ENCODE data around the gene PARK7.
"Not testable (repeated sequence)": the region's sequence is repeated elsewhere in the genome, so short reads cannot be mapped to it uniquely, and the experiment has no call there.

The PARK7 gene

GRCh38 chr1:7943251-7943650 is 18.3 kb upstream of the PARK7 start:
- no peak for DNase-seq (ENCODE audit: low spot score)

GRCh38 chr1:7948960-7949359 is 12.6 kb upstream of the PARK7 start:
- DNase-seq (ENCODE audit: low spot score) = peak; percentile 22

- not testable (repeated sequence) for DNase-seq (ENCODE audit: low spot score)
Observed at GRCh38 chr1:7952791-7953190, 8.7 kb upstream of the PARK7 start.

DNA sequence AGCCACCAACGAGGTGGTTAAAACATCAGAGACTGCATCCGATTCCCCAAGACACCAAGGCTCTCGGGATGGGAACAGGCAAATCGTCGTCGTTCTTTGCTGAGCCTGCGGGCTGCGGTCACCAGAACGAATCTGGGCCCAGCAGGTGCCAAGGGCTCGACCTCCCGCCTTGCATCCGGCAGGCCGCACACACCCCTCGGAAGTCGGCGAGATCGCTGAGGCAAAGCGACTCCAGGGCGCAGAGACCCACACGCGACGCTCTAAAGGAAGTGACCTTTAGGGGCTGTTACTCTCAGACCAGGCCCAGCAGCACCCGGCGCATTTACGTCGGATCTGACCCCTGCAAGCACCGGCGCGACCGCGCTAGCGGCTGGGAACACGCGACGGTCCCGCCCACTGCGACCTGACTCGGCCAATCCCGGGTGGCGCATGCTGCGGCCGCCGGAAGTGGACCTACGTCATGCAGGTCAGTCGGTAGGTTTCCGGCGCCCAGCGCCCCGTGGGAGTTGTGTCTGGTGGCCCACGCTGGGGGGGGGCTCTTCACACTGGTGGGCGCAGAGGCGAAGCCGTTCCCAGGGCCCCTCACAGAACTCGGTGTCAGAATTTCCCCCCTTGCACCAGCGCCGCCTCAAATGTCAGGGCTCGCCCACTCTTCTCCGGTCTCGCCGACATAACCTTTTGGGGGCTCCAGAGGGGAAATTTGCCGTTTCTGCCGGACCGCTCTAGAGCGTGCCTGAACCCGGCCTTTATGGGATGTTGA is 7.5 kb upstream of the PARK7 start:
- DNase-seq (ENCODE audit: low spot score) = peak; percentile 81

DNA sequence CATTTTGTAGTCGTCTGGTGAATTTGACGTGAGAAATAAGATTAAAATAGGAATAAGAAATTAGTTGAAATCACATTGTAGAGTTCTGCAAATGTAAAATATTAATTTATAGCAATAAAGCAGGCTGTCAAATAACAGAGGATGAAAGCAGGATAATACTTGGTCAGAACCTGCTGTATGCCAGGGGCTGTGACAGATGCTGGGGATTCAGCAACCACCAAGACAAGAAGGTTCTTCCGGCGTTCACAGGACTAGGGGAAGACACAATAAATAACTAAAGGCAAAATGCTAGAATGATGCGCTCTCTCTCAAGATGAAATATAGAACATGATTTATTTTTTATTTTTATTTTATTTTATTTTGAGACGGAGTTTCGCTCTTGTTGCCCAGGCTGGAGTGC is 6.8 kb upstream of the PARK7 start:
- no peak for DNase-seq (ENCODE audit: low spot score)

- no peak for DNase-seq (ENCODE audit: low spot score)
Observed at GRCh38 chr1:7956218-7957032, 5.1 kb upstream of the PARK7 start.

DNA sequence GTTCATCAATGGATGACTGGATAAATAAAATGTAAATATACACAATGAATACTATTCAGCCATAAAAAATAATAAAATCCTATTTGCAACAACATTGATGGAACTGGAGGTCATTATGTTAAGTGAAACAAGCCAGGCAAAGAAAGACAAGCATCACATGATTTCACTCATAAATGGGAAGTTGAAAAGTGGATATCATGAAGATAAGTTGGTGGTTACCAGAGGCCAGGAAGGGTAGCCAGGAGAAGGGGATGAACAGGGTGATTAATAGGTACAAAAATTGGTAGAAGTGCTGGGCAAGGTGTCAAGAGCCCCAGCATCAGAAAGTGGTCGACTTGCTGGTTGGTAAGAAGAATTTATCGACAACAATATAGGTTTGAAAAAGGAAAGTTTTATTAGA is 1.3 kb upstream of the PARK7 start:
- no peak for DNase-seq (ENCODE audit: low spot score)

- DNase-seq (ENCODE audit: low spot score) = no peak
Observed at GRCh38 chr1:7960867-7961215, 670 bp upstream of the PARK7 start.

GRCh38 chr1:7962014-7962335 is 464 bp downstream of the PARK7 start:
- no peak for DNase-seq (ENCODE audit: low spot score)

DNA sequence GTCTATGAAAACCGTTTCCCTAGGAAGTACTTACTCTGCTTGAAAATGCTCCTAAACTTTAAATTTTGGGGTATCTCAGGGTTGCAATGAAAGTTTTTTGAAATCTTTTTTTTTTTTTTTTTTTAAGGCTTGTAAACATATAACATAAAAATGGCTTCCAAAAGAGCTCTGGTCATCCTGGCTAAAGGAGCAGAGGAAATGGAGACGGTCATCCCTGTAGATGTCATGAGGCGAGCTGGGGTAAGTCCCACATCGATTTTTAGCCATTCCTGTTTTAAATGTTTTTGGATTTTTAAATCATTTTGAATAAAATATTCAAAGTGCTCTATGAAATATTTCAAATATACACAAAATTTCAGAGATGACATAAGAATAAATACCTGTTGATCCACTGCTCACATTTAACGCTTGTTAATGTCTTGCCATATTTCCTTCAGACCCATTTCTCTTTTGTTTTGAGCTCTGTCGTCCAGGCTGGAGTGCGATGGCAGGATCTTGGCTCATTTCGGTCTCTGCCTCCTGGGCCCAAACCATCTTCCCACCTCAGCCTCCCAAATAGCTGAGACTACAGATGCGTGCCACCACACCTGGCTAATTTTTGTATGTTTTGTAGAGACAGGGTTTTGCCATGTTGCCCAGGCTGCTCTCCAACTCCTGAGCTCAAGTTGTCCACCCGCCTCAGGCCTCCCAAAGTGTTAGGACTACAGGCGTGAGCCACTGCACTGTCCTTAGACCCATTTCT is 1.3 kb downstream of the PARK7 start:
- DNase-seq (ENCODE audit: low spot score) = no peak

- DNase-seq (ENCODE audit: low spot score) = not testable (repeated sequence)
Observed at GRCh38 chr1:7963378-7963730, 1.8 kb downstream of the PARK7 start.

GRCh38 chr1:7963841-7964240 is 2.3 kb downstream of the PARK7 start:
- not testable (repeated sequence) for DNase-seq (ENCODE audit: low spot score)

GRCh38 chr1:7964476-7964875 is 3.0 kb downstream of the PARK7 start:
- no peak for DNase-seq (ENCODE audit: low spot score)

- DNase-seq (ENCODE audit: low spot score) = no peak
Observed at GRCh38 chr1:7967196-7967595, 5.7 kb downstream of the PARK7 start.

- no peak for DNase-seq (ENCODE audit: low spot score)
Observed at GRCh38 chr1:7967651-7968050, 6.1 kb downstream of the PARK7 start.

DNA sequence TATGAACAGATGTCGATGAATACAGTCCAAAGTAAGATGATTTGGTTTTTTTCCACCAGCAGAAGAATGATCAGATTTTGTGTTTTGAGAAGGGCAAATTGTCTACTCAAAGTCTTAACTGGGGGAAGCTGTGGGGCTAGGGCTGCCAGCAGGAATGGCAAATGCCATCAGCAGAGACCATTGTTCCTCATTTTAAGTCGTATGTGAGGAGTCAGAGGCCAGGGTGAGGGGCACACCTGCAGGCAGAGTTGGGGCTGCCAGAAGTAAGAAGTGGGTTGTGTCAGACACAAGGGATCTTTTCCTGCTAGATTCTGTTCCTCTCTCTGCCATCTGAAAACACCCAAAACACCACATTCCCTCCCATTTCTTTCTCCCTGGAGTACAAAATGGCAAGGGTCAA is 8.7 kb downstream of the PARK7 start:
- no peak for DNase-seq (ENCODE audit: low spot score)

DNA sequence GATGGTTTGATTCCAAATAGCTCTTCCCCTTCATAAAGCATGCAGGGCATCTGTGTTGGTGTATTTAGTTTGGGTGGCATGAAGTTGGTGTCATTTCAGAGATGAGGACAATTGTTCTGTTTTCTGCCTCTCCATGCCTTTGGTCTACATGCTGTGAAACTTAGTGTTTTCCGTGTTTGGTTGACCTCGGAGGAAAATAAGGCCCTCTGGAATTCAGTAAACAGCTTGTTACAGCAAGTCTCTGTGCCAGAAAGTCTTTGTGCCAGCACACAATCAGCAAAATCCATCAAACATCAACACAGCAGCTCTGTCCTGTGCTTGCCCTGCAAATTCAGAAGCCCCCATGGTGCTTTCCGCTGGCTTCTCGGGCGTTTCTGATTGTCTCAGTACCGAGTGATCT is 9.5 kb downstream of the PARK7 start:
- DNase-seq (ENCODE audit: low spot score) = no peak

GRCh38 chr1:7972285-7972684 is 10.8 kb downstream of the PARK7 start:
- DNase-seq (ENCODE audit: low spot score) = no peak

- DNase-seq (ENCODE audit: low spot score) = no peak
Observed at GRCh38 chr1:7973086-7973485, 11.6 kb downstream of the PARK7 start.

DNA sequence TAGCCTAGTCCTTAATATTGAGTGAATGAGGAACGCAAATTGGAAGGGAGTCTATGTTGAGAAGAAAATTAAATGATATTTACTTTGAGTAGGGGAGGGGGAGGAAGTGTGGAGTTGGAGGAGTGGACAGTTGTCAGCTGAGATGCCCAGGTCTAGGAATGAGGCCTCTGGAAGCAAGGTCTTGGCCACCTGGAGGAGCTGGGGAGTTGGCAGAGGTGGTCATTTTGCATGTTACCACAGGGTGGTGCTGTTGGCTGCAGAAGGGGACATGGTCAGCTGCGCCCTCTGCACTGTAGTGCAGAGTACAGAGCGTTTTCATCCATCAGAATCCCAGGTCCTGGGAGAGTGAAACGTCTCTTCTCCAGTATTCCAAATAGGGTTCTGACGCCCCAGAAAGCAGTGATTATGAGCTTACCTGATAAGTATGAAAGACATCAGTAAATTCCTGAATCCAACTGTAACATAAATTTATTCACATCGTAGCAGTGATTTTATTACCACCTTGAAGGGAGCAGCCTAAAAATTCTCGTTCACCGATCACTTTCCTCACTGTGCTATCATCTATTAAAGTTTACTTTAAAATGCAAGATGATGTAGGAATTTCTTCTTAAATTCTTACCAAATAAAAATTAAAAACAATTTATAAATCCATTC is 13.8 kb downstream of the PARK7 start:
- peak; percentile 71 for DNase-seq (ENCODE audit: low spot score)

GRCh38 chr1:7980984-7981383 is 19.5 kb downstream of the PARK7 start:
- no peak for DNase-seq (ENCODE audit: low spot score)

DNA sequence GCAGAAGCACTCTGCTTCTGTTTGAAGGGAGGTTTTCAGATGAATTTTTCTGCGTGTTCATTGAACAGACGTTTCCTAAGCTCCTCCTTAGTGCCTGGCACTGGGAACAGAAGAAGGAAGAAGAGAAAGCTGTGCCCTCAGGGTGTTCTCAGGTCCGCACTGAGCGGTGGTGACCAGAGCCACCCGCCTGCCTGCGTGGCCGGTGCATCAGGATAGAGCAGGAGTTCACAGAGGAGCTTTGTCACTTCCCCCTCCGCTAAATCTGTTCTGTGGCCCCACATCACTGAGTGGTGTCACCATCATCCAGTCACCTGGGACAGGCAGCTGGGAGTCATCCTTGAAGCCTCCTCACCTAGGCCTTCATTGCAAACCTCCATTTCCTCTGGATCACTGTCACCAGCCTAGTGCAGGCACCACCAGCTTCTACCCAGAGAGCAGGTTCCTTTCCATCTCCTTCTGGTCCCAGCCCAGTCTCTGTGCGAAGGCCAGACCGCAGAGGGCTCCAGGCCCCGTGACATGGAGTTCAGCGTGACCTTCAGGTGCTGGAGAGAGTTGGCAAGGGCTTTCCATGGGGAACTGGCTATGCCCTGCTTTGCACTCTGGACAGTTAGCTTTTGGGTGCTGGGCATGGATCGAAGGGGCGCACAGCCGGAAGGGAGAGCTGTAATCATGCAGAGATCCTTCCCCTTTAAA is 21.7 kb downstream of the PARK7 start:
- DNase-seq (ENCODE audit: low spot score) = no peak
